T-helper 2 cell treated with Interferon-gamma antibody and Interleukin-4, amounts not matched to agents 5 μg/mL and 100 μg/mL, for 36 hours (primary cell): ENCODE data around the gene TULP1.

ENCODE experiments used
- DNase-seq: peaks from one replicate; pipeline ENCODE4 v3.0.0; 2021; ENCODE audit warnings: low spot score
- H3K27ac Mint-ChIP-seq: one replicate; pipeline ENCODE4 v1.8.0; 2021; ENCODE audit warnings: mild to moderate bottlenecking, mixed read lengths
- H3K27me3 Mint-ChIP-seq: one replicate; pipeline ENCODE4 v1.8.0; 2021; ENCODE audit warnings: low read depth, mixed read lengths
- H3K36me3 Mint-ChIP-seq: one replicate; pipeline ENCODE4 v1.8.0; 2021; ENCODE audit warnings: low read depth, mixed read lengths
- H3K4me1 Mint-ChIP-seq: one replicate; pipeline ENCODE4 v1.8.0; 2021; ENCODE audit warnings: low read depth, mixed read lengths
- H3K4me3 Mint-ChIP-seq: one replicate; pipeline ENCODE4 v1.8.0; 2022; ENCODE audit warnings: mild to moderate bottlenecking, moderate library complexity, mixed read lengths
- H3K9me3 Mint-ChIP-seq: one replicate; pipeline ENCODE4 v1.8.0; 2021; ENCODE audit warnings: mixed read lengths

TULP1 gene

DNA sequence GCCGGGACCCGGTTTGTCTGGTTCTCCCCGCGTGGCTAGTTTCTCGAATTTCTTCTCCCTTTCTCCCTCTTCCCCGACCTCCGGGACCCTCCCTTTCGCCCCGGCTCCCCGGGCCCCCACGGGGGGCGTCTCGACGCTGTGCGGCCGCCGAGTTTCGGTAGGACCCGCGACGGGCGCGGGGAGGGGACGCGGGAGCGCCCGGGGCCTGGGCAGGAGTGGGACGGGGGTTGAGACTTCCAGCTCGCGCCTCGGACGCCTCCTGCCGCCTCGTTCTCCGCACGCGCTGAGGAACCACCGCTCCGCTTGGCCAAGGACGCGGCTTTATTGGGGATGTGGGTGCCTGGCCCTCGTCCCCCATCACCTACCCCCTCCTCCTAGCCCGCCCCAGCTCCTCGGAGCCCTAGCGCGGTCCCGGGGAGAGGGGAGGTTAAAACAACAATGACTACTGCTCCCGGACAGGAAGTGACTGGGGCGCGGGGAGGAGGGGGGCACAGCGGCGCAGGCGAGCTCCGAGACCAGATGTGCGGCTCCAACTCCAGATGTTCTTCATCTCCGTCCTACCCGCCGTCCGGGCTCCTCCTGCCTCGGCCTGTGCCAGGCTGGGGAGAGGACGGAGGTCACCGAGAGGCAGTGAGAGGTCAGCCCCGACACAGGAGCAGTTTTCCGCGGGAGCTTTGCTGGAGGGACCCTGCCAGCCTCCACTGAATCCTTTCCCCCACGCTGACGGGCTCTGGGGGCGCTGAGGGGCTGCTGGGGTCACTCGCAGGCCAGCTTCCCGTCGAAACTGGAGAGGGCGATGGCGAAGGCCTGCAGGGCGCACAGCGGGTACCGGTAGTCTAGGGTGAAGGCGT, 14.9 kb downstream of the TULP1 start:
- DNase-seq: peak; percentile 41
- Mint-ChIP-seq H3K4me3 (peak overlapping the region; percentile 67), H3K27ac (no peak overlapping the region)

DNA sequence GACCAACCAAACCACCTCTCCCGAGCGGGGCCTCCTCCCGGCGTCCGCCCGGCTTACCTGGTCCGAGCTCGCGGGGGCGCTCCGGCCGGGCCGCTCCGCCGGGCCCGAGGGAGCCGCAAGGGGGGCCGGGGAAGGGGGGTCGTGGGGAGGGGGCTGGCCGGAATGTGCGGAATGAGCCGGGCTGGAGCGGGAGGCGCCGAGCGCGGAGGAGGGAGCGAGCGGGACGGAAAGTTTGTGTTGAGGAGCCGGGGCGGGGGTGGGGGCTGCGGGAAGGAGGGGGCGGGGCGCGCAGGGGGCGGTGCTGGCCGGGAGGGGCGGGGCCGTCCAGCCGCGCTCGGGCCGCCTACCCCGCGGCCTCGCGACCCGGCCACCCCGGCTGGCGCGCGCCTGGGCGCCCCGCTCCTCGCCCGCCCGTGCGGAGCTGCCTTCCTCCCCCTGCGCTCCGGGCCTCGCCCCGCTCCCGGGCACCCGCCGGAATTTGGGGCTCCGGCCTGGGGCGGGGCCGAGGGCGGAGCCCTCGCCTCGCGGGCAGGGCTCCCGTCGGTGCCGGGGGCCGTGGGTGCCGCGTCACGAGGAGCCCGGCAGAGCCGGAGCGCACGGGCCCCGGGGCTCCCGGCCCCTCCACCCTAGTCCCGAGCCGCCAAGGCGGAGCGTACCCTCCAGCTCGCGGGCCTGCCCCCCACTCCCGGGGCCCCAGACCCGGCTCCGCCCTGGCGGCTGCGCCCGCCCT, 15.7 kb downstream of the TULP1 start, which contains the start of gene TEAD3:
TEAD3 (minus strand) TSS at position 239 of the 730 bp plus-strand sequence.
- no peak within 1 kb of the TSS for H3K27ac Mint-ChIP-seq
- H3K9me3 Mint-ChIP-seq: no peaks in the 10 kb centered on the region
- H3K27me3 Mint-ChIP-seq: peaks cover 51% of the 10 kb centered on the region
- peaks cover 5% of the 10 kb centered on the region for H3K4me1 Mint-ChIP-seq
- peak; percentile 64 for DNase-seq
- no peaks in the 10 kb centered on the region for H3K36me3 Mint-ChIP-seq
- H3K4me3 Mint-ChIP-seq: peak within 1 kb of the TSS; percentile 71

More for the DNA sequence above, 14.9 kb downstream of the TULP1 start:
- Mint-ChIP-seq H3K4me1 (peaks cover 5% of the 10 kb centered on the region), H3K9me3 (no peaks in the 10 kb centered on the region), H3K36me3 (no peaks in the 10 kb centered on the region), H3K27me3 (peaks cover 50% of the 10 kb centered on the region)

DNA sequence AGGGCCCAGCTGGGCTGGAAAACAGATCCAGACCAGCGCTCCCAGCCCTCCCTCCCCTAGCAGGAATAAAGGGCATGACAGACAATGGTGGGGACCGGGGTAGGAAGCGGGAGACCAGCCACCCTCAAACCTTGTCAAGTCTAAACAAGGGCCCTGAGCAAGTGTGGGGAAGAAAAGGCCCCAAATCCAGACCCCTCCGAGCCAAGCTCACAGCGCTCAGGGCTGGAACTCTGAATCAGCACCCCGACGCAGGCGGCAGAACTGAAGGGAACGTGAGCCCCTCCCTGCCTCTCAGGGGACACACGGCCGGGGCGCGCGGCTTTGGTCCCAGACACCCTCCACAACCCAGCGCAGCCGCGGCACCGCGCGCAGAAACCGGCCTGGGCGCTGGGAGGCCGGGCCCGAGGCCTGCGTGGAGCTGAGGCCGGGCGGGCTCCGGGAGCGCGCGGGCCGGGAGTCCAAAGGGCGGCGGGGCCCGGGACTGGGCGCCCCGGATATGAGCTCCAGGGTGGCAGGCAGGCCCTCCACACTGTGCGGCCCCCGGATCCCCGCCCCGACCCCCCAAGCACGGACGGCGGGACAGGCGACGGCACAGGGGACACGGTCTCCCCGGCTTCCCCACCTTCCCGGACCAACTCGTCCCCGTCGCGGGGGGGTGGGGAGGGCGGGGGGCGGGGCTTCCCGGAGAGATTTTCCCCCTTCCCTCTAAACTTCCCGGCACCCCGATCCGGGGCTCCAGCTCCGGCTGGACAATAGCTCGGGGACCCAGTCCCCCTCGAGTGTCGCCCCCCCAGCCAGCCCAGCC, 16.5 kb downstream of the TULP1 start:
- Mint-ChIP-seq H3K4me3 (peak overlapping the region; percentile 71), H3K9me3 (no peaks in the 10 kb centered on the region), H3K36me3 (no peaks in the 10 kb centered on the region), H3K4me1 (peaks cover 5% of the 10 kb centered on the region), H3K27ac (no peak overlapping the region), H3K27me3 (peaks cover 48% of the 10 kb centered on the region)
- DNase-seq: no peak

DNA sequence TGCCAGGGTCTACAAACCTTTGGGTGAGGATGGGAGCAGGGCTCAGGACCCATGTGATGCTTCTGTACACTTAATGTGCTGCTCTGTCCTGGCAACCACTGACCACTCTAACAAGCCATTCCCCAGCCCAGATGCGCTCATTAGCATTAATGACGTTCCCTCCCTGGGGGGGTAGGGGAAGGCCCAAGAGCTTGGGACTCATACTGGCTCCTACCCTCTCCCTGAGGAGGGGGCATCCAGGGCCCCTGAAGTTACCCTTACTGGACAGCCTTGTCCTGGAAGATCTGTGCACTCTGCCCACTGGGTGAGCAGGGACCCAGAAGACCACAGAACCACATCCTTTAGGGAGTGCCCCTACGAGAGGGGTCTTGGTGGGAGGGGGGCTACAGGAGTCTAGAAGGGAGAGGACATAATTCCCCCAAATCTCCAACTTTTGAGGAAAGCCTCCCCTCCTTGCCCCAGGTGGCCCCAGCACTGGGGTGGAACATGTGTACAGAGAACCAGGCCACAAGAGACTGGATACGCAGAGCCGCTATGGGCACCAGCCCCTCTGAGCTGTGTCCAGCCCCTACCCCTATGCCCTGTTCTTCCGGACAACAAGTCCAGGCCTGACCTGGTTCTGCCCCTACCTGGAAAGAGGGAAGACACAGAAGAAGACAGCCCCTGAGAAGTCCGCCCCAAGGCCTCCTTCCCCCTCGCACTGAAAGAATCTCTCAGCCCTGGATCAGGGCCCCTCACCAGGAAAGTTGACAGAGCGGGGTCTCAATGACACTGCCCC, 17.2 kb downstream of the TULP1 start:
- no peak for DNase-seq
- Mint-ChIP-seq H3K4me1 (peaks cover 5% of the 10 kb centered on the region), H3K36me3 (no peaks in the 10 kb centered on the region), H3K9me3 (no peaks in the 10 kb centered on the region), H3K27ac (no peak overlapping the region), H3K27me3 (peaks cover 40% of the 10 kb centered on the region), H3K4me3 (peak overlapping the region; percentile 71)

- no peak for DNase-seq
These were observed 18.5 kb downstream of the TULP1 start for GRCh38 chr6:35494161-35494563.

GRCh38 chr6:35493307-35493983, 19.3 kb downstream of the TULP1 start:
- Mint-ChIP-seq H3K36me3 (no peaks in the 10 kb centered on the region), H3K4me3 (no peak overlapping the region), H3K4me1 (peaks cover 5% of the 10 kb centered on the region), H3K27me3 (peaks cover 25% of the 10 kb centered on the region), H3K9me3 (no peaks in the 10 kb centered on the region), H3K27ac (no peak overlapping the region)
- no peak for DNase-seq

More at GRCh38 chr6:35494161-35494563, 18.5 kb downstream of the TULP1 start:
- Mint-ChIP-seq H3K4me1 (peaks cover 5% of the 10 kb centered on the region), H3K4me3 (no peak overlapping the region), H3K27me3 (peaks cover 30% of the 10 kb centered on the region), H3K9me3 (no peaks in the 10 kb centered on the region), H3K27ac (no peak overlapping the region), H3K36me3 (no peaks in the 10 kb centered on the region)

DNA sequence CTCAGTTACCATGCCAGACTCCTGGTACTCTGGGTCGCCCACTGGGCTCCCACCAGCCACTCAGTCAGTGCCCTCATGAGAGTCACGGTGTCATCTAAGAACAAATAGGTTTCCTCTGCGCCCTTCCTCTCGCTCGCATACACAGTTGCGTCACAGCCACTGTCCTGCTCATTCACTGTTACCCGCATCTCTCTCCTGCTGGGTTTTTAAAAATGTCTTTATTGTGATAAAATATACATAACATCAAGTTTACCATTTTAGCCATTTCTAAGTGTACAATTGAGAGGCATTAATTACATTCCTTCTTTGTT, 19.8 kb downstream of the TULP1 start:
- Mint-ChIP-seq H3K4me1 (peaks cover 8% of the 10 kb centered on the region), H3K4me3 (no peak overlapping the region), H3K36me3 (no peaks in the 10 kb centered on the region), H3K9me3 (no peaks in the 10 kb centered on the region), H3K27ac (no peak overlapping the region), H3K27me3 (peaks cover 20% of the 10 kb centered on the region)
- DNase-seq: no peak

DNA sequence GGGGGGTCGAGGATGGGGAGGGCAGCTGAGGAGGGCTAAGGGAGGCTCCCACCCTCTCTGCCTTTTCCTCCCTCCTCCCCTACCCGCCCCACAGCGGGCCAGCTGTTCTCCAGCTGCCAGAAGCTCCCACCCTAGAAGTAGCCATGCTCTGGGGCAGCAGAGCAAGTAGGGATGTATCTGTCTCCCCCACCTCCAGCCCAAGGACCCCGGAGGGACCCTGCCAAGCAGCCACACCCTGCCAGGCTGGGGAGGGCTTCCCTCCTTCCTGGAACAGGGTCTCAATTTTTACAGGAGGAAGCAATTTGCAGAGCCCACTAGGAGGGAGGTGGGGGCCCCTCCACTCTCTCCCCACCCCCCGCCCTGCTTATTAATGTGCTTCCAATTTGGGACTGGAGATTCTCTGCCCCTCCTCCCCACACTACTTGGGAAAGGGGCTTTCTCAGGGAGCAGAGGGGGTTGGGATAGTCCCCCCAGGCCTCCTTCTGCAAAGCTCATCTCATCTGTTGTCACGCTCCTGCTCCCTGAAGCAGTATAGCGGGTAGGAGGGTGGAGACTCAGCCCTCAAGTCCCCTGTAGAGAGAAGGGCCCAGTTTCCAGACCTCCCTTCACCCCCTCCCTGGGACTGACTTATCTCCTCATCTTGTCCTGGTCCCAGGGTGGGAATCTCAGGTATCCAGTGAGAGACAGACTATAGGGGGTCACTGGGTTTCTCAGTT, 20.3 kb downstream of the TULP1 start:
- no peak overlapping the region for H3K27ac Mint-ChIP-seq

DNA sequence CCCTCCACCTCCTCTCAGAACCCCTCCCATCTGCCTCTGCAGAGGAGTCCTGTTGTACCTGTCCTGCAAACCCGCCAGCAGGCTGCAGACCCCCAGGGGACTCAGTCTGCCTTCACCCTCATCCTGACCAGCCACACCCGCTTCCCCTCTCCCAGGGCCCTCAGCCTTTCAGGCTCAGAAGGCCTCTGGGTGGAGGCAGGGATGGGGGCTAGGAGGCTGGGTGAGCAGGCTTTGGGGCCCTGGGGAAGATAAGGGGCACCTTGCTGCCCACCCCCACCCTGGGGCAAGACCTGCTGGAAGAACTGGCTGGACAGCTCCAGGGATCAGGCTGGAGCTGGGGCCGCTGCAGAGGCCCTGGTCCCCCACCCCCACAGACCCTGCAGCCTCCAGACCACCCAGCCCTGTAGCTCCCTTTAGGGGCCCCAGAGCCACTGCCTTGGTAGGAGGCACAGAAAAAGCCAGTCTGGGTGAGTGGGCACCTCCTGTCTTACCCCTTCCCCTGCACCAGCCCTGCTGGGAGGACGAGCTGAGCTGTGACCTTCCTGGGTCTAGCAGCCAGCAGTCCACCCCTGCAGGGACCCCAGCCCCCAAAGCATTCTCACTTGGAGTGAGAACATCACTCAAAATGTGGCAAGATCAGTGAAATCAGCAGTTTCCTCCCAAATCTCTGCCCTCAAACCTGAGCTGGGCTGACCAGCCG, 21.0 kb downstream of the TULP1 start:
- Mint-ChIP-seq H3K4me3 (no peak overlapping the region), H3K4me1 (peaks cover 10% of the 10 kb centered on the region), H3K27ac (no peak overlapping the region), H3K27me3 (peaks cover 18% of the 10 kb centered on the region), H3K9me3 (no peaks in the 10 kb centered on the region), H3K36me3 (no peaks in the 10 kb centered on the region)
- DNase-seq: no peak

More for the DNA sequence above, 20.3 kb downstream of the TULP1 start:
- no peak for DNase-seq
- no peaks in the 10 kb centered on the region for H3K36me3 Mint-ChIP-seq
- H3K4me1 Mint-ChIP-seq: peaks cover 10% of the 10 kb centered on the region
- H3K27me3 Mint-ChIP-seq: peaks cover 18% of the 10 kb centered on the region
- no peak overlapping the region for H3K4me3 Mint-ChIP-seq
- no peaks in the 10 kb centered on the region for H3K9me3 Mint-ChIP-seq

DNA sequence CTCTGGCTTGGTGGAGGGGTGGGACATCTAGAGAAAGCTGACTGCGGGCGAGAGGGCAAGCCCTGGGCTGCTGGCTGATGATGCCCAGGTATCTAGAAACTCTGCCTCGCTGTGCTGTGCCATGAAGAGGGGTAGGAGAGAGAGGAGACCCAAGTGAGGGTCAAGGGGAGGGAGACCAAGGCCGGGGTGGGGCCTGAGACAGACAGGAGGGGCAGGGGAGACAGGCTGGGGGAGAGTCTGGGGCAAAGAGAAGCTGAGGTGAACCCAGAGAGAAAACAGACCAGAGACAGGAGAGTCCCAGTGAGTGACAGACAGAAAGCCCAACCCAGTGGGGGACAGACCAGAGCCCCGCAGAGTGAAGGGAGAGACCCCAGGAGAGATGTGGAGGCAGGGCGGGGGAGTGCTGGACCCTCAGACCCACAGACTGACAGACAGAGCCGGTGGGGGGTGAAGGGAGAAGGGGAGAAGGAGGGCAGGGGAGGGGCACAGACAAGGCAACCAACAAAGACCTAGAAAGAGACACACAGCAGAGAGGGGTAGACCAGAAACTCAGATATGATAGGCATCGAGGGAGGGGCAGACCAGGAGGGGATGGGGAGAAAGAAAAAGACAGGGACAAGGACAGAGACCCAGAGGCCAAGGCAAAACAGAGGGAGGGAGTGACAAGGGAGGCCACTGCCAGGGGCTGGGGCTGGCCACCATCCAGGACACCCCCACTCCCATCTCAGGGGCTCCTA, 21.7 kb downstream of the TULP1 start:
- Mint-ChIP-seq H3K36me3 (no peaks in the 10 kb centered on the region), H3K27ac (no peak overlapping the region), H3K4me1 (peaks cover 10% of the 10 kb centered on the region), H3K9me3 (no peaks in the 10 kb centered on the region), H3K4me3 (no peak overlapping the region), H3K27me3 (peaks cover 18% of the 10 kb centered on the region)
- DNase-seq: no peak

DNA sequence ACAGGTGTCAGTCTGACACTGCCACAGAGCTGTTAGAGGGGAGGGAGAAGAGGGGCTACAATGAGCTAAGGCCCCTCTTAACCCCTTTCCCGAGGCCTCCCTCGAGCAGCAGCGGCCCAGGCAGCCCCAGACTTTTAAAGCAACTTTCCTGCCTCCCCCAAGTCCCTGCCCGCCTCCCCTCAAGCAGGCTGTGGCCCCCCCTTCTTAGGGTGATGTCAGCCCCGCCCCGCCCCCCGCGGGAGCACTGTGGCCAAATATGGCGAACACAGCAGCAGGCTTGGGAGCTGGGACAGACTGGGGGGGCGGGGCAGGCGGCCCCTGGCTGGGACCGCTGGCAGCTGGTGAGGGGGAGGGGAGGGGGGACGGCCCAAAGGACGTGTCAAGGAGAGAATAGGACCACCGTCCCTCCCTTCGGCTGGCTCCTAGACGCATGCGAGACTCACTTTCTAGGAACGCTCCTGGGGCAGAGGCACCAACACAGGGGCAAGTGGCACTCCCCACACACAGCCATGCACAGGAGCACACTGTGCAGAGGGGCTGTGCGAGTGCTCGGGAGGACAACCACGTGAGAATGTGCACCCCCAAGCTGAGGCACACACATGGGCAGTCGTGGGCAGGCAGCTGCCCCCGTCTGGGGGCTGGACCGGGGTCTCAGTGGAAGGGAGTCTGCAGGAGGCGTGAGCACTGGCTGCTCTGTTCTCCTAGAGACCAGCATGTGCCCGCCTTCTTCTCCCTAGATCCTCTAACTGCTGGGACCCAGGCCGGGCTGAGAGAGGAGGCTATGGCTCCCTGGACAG, 22.5 kb downstream of the TULP1 start:
- H3K27me3 Mint-ChIP-seq: peaks cover 16% of the 10 kb centered on the region
- no peaks in the 10 kb centered on the region for H3K36me3 Mint-ChIP-seq
- no peak overlapping the region for H3K27ac Mint-ChIP-seq
- H3K9me3 Mint-ChIP-seq: no peaks in the 10 kb centered on the region
- no peak overlapping the region for H3K4me3 Mint-ChIP-seq
- H3K4me1 Mint-ChIP-seq: peaks cover 10% of the 10 kb centered on the region
- no peak for DNase-seq
